Upper lobe of left lung (tissue), 4 donors: ENCODE data around the gene AMDHD1.

Source experiments
- CTCF ChIP-seq, 6 experiments: fragments of 450-650 bp in 4 of 6; fragments of 200-600 bp in 2 of 6; sonication (generic) in 2 of 6; IDR thresholded peaks; one replicate each; pipeline ENCODE4 v1.5.1; 2016 to 2019; ENCODE audit warnings: antibody characterized with exemption in 6 of 6
- EP300 ChIP-seq, 4 donors: sonication (generic); formaldehyde crosslinking; IDR thresholded peaks; one replicate each; pipeline ENCODE4 v1.5.1; 2017; ENCODE audit warnings: antibody characterized with exemption in 4 of 4, control low read depth in 2 of 4
- POLR2A ChIP-seq, 4 donors: fragments of 450-650 bp; IDR thresholded peaks; one replicate each; pipeline ENCODE4 v1.5.1; 2016 to 2017; ENCODE audit warnings: antibody characterized with exemption in 4 of 4, mild to moderate bottlenecking in 2 of 4

- no peak for TF ChIP-seq POLR2A (IDR thresholded peaks at IDR 0.05)
- TF ChIP-seq CTCF (IDR thresholded peaks at IDR 0.05) = no peak
- TF ChIP-seq EP300 (IDR thresholded peaks at IDR 0.05) = no peak
Observed at GRCh38 chr12:95959107-95959506, 16.0 kb downstream of the AMDHD1 start.
